ENCODE measurements around the gene STX16. TPM values are rescaled to one million over a fixed set of nuclear protein-coding genes. Genes with fewer than 3 reads are reported as not detected.

Gene STX16
- total RNA-seq, 1 donor from 2014 or later = 126 TPM

DNA sequence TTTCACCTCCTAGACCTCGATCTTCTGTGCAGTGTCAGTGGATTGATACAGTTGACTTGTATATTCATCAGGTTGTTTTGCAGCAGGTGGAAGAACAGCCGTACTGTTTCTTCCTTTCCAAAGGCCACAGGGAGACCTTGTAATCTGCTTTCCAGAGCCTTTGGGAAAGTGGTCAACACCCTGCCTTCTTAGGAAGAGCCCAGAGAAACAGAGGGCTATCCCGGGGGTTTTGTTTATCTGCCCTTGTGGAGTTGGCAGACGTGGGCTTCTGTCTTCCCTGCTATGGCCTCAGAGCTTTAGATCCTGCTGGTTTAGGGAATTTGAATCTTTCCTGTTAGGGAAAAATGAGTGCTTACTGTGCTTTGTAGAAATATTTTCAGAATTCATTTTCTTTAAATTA, 19.6 kb downstream of the STX16 start:
- intact Hi-C loops (cut with micrococcal nuclease) = no loop called here

DNA sequence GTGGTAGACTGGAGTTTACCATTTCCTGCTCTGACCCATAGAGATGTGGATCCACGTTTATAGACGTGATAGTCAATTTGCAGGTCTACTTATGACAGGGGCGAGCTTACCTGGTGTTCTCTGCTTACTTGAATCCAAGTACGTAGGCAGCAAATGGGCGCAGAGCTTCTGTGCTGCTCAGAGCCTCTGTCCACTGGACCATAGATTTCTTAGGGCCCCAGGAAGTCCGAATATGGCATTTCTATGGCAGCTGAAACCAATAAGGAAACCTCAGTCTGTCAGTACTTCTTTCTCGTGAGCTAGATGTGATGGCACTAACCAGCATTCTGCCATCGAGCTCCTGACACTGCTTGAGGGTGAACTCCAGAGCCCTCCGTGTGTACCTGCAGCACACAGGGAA, 22.0 kb downstream of the STX16 start:
- intact Hi-C loops (cut with micrococcal nuclease) = no loop called here

DNA sequence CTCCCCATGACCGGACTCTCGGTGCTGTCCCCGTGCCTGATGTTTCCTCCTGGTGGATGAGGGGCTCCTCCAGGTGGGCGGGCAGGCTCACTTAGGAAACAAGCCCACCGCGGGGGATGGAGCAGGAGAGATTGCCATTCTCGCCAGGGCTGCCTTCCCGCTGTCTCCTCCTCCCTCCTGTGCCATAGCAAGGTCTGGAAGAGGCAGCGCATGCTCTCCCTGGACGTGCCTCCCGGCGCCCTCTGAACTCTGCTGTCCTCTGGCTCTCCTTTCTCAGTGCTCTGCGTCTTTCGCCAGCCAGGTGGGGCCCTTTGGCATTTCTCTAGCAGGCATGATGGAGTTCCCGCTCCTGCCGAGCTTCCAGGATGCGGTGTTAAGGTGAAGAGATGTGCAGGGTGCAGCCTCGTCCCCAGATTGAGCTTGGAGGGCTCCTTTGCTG, 24.1 kb downstream of the STX16 start:
- intact Hi-C loops (cut with micrococcal nuclease) = no loop called here

DNA sequence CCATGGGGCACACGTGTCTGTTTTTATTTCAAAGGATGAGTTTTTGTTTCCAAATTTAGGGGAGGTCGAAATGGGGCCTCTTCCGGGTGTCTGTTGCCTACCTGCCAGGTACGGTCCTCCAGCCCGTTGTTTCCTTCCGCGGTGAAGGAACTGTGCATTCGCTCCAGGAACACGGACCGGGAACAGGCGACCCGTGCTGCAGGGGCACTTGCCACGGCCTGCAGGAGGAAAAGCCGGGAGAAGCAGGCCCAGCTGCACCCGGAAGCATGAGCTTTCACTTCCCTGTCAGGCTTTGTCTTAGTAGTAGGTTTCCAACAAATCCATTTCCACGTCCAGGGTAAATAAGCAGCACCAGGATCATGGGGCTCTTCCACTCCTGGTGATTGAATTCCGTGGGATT, 24.6 kb downstream of the STX16 start:
- intact Hi-C loops (cut with micrococcal nuclease) = no loop called here

DNA sequence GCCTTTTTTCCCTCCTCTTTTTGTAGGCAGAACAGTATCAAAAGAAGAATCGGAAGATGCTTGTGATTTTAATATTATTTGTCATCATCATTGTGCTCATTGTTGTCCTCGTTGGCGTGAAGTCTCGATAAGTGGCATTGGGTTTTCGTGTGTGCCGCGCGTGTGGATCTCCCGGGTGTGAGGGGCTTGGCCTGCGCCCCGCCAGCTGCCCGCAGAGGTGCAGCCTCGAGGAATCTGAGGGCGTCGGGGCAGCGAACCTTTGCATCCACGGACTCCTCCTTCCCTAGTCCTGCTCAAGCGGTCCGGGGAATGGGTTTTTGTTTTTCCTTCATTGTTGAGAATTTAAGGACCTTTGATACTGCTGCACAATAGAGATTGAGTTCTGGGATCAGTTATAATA, 25.1 kb downstream of the STX16 start:
- intact Hi-C loops (cut with micrococcal nuclease) = no loop called here

DNA sequence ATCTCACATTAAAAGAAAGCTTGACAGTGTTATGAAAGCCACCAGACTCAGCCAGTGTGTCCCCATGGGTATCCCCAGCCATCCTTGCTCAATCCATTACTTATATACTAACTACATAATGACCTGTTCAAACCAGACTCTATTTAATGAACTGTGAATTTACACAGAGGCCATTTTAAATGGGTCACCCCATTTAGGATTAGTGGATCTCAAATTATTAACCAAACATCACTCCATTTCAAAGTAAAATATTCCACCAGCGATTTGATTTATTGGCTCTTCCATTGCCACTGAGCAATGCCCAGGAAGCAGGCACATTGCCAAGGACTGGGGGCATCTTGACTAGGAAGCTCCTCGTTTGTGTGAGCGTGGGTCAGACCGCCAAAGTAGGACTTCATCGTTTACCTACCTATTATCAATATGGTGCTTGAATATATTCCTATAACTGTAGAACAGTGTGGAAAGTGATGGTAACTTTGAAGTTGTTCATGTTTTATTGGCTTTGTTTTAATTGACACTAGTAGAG, 26.1 kb downstream of the STX16 start:
- intact Hi-C loops (cut with micrococcal nuclease) = no loop called here

DNA sequence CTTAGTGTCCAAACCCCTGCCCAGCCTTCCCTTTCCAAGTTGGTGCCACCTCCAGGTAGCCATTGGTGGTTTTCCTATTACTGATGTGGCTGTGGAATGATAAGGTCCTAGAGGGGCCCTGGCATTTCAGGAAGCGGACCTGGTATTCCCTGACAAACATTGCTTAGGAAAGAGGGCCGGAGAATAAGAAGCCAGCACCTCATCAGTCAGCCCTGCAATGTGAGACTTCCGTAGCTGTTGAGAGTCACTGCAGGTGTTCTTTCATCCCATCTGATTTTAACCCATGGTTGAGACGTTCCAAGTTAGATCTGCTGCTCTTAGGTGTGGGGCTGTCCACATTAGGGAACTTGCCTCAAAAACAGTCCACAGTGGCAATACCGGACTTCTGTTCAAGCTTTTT, 26.7 kb downstream of the STX16 start:
- intact Hi-C loops (cut with micrococcal nuclease) = no loop called here

DNA sequence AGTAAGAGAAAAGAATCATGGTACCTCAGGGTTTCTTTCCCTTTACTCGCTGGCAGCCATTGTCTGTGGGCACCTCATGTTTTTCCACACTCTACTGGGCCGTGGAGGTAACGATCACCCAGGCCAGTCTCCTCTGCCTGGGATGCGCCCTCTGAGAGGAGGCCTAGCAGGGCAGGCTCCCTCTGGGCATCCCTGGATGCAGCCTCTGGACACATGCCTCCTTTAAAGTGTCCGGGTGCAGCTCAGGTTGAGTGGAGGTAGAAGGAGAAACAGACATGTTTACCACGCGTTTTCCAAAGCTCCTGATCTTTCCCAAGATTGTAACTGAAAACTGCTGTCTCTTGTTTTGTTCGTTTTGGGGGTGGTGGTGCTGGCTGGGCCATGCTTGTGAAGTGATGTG, 27.7 kb downstream of the STX16 start:
- intact Hi-C loops (cut with micrococcal nuclease) = no loop called here

DNA sequence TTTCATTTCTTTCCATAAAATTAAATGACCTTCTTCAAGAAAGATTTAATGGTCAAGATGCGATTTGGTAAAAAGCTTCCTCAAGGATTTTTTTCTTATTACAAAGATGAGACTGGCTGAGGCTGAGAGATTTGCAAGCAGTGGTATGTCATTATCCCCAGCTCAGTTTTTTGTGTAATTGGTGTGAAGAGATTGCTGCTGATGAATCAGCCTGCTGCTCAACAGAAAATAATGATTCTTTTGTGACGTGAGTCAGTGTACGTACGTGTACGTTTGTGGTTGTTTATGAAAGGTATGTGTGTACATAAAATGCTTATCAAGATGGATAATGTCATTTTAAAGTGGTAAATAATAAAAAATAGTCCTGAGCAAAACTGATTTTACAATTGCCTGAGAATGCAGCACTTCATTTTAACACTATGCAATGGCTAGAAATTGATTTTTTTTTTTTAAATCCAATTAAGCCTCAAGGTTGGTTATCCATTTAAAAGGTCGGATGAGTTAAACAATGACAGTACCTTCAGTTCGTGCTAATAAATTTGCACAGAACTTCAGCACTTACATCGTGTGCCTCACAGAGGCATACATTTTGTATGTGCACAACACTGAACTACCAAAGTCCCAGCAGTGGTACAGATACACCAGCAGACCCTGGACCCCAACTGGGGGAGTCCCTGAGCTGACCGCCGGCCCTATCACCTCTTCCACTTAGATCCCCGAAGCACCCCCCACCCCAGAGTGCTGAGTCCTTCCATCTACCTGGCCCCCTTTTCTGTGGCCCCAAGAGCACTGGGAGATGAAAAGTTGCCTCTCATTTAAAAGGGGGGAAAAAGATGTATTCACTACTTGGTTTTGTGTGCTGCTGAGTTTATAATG, 31.8 kb downstream of the STX16 start:
- intact Hi-C loops (cut with micrococcal nuclease) = no loop called here

DNA sequence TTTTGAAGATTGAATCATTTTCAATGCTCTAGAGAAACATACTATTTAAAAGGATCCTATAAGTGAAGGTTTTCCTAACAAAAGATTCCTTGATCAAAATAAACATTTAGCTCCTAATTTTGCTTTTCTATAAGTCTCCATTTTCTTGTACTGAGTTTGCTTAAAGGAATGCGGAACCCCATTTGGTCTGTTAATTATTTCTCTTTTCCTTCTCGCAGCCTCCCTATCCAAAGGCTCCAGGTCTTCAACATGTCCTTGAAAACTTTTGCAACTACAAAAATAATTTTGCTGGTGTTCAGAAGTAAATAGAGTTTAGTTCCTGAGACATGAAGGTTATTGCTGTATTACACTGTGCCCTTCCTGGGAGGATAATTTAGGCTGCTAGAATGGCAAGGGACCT, 33.2 kb downstream of the STX16 start:
- intact Hi-C loops (cut with micrococcal nuclease) = no loop called here

DNA sequence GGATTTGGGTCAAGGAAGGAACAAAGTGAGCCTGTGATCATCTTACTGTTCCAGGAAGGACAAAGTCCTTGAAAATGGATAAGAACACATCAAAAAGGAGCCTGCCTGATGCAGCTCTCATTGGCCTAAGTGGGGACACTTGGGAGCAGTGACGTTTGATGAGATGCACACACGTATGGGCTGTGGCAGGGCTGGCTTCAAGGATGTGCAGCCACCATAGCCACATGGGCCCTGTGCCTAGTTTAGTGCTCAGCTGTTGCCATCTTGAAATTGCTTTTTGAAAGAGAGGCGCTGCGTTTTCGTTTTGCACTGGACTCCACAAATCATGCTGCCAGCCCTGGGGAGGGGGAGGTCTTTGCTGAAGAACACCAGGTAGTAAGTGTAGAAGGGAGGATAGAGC, 34.9 kb downstream of the STX16 start:
- intact Hi-C loops (cut with micrococcal nuclease) = no loop called here

DNA sequence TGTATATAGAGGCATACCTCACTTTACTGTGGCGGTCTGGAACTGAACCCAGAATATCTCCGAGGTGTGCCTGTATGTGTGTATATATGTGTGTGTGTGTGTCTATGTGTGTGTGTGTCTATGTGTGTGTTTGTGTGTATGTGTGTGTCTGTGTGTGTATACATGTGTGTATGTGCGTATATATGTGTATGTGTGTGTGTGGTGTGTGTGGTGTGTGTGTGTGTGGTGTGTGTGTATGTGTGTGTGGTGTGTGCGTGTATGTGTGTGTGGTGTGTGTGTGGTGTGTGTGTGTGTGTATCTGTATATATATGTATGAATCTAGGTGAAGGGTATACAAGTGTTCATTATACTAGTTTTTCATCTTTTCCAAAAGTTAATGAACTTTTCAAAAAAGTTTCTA, 37.3 kb downstream of the STX16 start:
- intact Hi-C loops (cut with micrococcal nuclease) = no loop called here

DNA sequence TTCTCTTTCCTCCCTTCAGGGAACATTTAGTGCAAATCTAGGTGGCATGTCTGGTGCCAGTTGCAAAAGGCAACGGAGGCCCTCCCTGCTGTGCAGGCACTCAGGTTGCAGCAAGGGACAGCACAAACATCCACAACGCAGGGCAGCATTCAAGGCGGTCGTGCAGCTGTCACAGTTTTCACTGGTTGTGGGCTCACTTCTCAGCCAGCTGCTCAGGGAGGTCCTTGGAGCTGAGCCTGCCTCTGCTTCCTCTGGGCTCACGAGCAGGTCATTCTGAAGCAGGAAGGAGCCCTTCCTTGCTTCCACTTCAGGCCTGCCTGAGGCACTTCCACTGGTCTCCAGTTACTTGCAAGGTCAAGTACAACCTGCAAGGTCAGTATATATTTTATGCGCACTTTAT, 37.8 kb downstream of the STX16 start:
- intact Hi-C loops (cut with micrococcal nuclease) = no loop called here

DNA sequence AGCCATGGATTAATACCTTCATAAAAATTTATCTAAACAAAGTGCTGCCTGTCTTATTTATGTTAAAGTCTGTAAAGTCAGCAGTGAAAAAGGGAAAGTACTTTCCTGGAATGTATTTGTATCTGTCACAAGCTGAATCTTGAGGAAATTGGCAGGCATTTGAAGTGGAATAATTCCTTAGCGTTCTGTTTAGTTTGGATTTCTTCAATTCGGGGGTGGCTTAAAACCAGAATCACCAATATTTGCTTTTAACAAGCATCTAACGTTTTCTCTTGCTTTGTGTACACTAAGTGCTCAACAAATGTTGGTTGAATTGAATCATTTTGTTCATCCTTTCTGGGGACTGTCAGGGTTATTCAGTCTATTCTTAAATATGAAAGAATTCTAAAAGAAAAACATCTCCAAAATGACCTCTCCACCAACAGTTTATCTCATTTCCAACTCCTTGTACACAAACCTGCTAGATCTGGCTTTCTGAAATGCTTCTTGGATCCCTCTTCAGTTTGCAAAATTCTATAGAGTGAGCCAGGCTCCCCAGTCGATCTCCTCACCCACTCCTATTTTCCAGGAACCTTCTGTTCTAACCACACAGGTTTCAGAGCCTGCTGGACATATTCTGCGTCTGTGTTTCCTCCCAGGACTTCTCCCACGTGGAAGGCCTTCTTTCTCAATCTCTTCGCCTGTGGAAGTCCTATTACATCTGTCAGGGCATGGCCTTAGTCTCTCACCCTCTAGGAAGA, 39.5 kb downstream of the STX16 start:
- intact Hi-C loops (cut with micrococcal nuclease) = no loop called here

DNA sequence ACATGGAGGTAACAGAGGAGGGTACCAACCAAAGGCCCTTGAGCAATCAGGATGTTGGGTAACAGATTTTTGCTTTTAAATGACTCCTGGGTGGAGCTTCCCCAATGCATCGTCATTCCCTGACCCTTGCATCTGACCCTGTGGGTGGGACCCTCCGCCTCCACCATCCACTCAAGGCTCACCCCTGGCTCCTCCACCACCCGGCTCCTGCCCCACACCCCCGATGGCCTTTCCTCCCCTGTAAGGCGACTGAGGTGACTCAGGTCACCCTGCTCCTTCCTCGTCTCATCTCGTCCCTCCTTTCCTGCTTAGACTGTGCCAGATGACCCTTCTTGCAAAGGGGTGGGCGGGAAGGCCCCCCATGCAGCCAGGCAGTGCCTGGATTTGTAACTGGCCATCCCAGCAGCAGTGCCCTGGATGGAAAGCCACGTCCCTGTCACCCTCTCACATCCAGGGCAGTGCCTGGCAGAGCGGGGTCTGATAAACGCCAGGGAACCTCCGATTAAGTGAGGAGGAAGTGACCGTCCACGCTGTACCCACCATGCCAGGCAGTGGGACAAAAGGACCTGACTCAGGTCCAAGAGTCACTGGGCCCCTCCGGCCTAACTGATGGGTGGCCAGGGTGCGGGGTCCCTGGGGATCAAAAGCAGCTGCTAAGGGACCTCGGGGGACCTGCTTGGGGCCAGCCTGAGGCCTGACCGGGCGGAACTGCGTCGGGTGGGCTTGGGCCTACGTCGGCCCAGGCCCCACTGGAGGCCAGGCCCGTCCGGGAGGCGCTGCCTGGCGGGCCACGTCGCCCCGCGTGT, 40.9 kb downstream of the STX16 start:
- intact Hi-C loops (cut with micrococcal nuclease) = loop anchor here (2.0 kb wide), 1 partner anchor 39 kb away; no protein-coding TSS in a partner anchor

DNA sequence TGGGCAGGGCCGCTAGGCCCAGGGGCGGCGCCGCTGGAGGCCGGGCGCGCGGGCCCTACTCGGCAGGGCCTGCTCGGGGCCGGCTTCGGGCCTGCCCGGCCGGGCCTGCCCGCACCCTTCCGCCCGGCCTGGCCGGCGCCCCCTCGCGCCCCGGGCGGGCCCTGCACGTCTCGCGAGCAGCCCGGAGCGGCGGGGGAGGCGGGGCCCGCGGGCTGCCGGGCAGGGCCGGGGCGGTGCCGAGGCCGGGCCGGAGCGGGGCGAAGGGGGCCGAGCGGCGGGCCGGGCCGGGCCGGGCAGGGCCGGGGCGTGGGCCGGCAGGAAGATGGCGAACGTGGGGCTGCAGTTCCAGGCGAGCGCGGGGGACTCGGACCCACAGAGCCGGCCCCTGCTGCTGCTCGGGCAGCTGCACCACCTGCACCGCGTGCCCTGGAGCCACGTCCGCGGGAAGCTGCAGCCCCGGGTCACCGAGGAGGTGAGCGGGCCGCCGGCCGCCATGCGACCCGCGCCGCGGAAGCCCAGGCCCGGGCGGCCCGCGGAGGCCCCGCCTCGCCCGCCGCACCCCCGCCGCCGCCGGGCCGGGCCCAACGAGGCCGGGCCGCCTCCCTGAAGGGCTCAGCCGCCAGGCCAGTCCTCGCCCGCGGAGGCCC, 41.6 kb downstream of the STX16 start, which contains the start of gene NPEPL1:
Gene NPEPL1 (plus strand): TSS at position 222 of the 647 bp plus-strand sequence. CDS start 101 bp downstream, at position 323.
- intact Hi-C loops (cut with micrococcal nuclease) = loop anchor here (2.0 kb wide), 1 partner anchor 40 kb away; no protein-coding TSS in a partner anchor

DNA sequence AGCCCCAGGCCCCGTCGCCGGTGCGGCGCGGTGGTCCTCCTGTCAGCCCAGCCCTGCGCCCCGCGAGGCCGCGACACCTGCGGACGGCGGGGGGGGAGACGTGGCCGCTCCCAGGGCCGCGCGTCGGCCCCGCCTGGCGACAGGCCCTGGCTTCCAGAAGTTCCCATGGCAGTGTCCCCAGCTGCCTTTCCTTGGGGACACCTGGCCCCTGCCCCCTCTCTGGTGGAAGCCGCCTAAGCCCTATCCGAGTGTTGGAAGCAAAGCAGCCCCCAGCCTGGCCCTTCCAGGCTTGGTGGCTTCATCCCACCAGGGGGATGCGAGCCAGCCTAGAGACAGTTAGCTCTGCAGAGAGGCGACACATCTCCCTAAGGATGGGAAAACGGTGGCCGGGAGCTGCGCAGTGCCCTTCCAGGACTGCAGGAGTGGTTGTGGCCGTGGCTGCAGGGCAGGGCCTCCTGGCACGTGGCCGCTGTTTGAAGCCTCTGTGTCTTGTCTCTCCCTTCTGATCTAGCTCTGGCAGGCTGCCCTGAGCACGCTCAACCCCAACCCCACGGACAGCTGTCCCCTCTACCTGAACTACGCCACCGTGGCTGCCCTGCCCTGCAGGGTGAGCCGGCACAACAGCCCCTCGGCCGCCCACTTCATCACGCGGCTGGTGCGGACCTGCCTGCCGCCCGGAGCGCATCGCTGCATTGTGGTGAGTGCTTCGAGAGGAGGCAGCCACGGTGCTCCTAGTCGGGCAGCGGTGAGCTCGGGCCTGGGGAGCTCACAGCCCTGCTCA, 42.3 kb downstream of the STX16 start:
- intact Hi-C loops (cut with micrococcal nuclease) = loop anchor here (2.0 kb wide), 1 partner anchor 41 kb away; no protein-coding TSS in a partner anchor

DNA sequence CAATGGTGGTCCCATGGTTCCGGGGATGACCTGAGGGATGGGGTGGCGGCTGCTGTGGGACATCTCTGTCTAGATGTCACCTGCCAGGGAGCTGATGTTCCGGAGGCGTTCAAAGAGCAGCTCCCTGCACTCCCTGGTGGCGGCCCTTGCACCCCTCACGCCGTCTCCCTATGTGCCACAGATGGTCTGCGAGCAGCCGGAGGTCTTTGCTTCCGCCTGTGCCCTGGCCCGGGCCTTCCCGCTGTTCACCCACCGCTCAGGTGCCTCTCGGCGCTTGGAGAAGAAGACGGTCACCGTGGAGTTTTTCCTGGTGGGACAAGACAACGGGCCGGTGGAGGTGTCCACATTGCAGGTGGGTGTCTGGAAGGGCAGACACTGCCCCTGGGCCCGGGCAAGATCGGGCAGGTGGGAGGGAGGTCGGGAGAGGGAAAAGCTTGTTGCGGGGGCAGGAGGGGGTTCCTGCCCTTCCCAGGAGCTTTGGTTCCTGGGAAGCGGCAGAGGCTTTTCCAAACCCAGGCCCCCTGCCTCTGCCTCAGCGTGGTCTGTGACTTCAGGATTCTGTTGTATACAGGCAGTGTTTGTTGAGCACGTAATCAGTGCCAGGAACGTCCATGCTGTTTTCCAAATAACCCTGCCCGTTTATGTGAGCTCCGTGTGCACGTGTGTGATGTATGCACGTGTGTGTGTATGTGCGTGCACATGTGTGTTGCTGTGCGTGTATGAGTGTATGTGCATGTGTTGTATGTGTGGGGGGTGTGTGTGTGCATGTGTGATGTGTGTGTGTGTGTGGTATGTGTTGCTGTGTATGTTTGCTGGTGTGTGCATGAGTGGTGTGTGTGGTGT, 43.4 kb downstream of the STX16 start:
- intact Hi-C loops (cut with micrococcal nuclease) = no loop called here
